Fibroblast of lung (primary cell): ENCODE results near the gene THOC6.

Source experiments
- EZH2 ChIP-seq: IDR thresholded peaks from 2 replicates; pipeline ENCODE4 v1.5.1; 2012; ENCODE audit warnings: low read length, control low read depth, mild to moderate bottlenecking; ENCODE audit errors: missing control alignments
- TF ChIP-seq, protein P1 (sequence below), 2 donors: IDR thresholded peaks in 1 of 2; conservative IDR thresholded peaks in 1 of 2; 1 replicate in 1 of 2; 2 replicates in 1 of 2; pipeline ENCODE4 v1.5.1; 2011 to 2012; ENCODE audit warnings: low read length in 2 of 2, control low read depth in 1 of 2, inconsistent platforms in 1 of 2, low read depth in 1 of 2, mild to moderate bottlenecking in 1 of 2

DNA sequence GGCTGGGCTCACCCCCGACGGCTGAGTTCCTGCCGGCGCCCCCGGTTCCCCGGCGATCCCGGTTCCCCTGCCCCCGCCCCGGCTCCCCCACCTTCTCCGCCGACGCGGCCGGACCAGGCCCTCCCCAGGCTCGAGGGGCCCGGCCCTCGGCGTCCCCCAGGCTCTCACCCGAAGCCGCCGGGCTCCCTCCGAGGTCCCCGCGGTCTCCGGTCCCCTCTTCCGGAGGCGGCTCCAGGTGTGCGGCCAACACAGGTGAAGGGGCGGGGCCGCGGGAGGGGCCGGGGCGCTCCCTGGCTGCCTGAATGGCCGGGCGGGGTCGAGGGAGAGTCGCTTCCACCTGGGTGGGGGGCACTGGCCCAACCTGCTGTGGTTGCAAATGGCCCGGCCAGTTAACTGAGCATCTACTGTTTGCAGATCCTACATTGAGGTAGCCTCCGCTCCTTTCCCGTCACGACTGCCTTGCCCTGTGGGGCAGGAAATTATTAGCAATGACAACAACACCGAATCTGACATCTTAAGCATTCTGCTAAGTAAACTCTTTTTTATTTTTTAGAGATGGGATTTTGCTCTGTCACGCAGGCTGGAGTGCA, 13.0 kb downstream of the THOC6 start, which contains the start of gene BICDL2:
- TF ChIP-seq, protein P1, sequence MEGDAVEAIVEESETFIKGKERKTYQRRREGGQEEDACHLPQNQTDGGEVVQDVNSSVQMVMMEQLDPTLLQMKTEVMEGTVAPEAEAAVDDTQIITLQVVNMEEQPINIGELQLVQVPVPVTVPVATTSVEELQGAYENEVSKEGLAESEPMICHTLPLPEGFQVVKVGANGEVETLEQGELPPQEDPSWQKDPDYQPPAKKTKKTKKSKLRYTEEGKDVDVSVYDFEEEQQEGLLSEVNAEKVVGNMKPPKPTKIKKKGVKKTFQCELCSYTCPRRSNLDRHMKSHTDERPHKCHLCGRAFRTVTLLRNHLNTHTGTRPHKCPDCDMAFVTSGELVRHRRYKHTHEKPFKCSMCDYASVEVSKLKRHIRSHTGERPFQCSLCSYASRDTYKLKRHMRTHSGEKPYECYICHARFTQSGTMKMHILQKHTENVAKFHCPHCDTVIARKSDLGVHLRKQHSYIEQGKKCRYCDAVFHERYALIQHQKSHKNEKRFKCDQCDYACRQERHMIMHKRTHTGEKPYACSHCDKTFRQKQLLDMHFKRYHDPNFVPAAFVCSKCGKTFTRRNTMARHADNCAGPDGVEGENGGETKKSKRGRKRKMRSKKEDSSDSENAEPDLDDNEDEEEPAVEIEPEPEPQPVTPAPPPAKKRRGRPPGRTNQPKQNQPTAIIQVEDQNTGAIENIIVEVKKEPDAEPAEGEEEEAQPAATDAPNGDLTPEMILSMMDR (conservative IDR thresholded peaks at IDR 0.05 in 1 of 2, IDR thresholded peaks at IDR 0.05 in 1 of 2; ENCODE audit: low read depth in 1 of 2, low read length in 2 of 2), result no peak
- peak; percentile 97 for TF ChIP-seq EZH2
